Upper lobe of left lung (tissue), 4 donors: ENCODE measurements around the gene SLC6A17.

Source experiments
- CTCF ChIP-seq, 6 experiments: fragments of 450-650 bp in 4 of 6; fragments of 200-600 bp in 2 of 6; sonication (generic) in 2 of 6; IDR thresholded peaks; one replicate each; pipeline ENCODE4 v1.5.1; 2016 to 2019; ENCODE audit warnings: antibody characterized with exemption in 6 of 6
- EP300 ChIP-seq, 4 donors: sonication (generic); formaldehyde crosslinking; IDR thresholded peaks; one replicate each; pipeline ENCODE4 v1.5.1; 2017; ENCODE audit warnings: antibody characterized with exemption in 4 of 4, control low read depth in 2 of 4
- POLR2A ChIP-seq, 4 donors: fragments of 450-650 bp; IDR thresholded peaks; one replicate each; pipeline ENCODE4 v1.5.1; 2016 to 2017; ENCODE audit warnings: antibody characterized with exemption in 4 of 4, mild to moderate bottlenecking in 2 of 4
- POLR2AphosphoS5 ChIP-seq, 2 donors: sonication (generic); formaldehyde crosslinking; IDR thresholded peaks; one replicate each; pipeline ENCODE4 v1.5.1; 2017; ENCODE audit warnings: antibody characterized with exemption in 2 of 2

- TF ChIP-seq CTCF (IDR thresholded peaks at IDR 0.05) (no peak), POLR2AphosphoS5 (IDR thresholded peaks at IDR 0.05) (no peak), POLR2A (IDR thresholded peaks at IDR 0.05) (no peak), EP300 (IDR thresholded peaks at IDR 0.05) (no peak)
Observed at GRCh38 chr1:110240476-110241210, 90.3 kb downstream of the SLC6A17 start.
